Hypothalamus (tissue), 51 donors: Measurements from ENCODE around the gene ARPC1A.
"Not testable (repeated sequence)": the region's sequence is repeated elsewhere in the genome, so short reads cannot be mapped to it uniquely, and the experiment has no call there.

Experiments
- DNase-seq, 51 donors: peaks; one replicate each; lab custom pipeline; 2025; lab: John Stamatoyannopoulos, UW

The ARPC1A gene

DNA sequence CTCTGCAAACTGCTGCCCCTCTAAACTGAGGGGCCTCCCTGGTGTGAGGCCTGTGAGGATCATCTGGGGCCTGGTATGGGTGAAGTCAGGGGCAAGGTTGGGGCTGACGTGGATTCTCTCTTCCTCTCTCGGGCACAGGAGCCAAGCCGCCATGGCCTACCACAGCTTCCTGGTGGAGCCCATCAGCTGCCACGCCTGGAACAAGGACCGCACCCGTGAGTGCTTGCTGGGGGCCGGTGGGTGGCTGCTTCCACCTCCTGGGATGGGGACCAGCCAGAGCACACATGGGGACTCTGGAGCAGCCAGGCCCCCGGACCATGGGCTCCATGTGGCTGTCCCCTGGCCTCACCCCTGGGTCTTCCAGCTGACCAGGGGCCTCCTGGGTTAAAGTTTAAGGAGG lies 59.9 kb downstream of the ARPC1A start:
- no peak for DNase-seq

DNA sequence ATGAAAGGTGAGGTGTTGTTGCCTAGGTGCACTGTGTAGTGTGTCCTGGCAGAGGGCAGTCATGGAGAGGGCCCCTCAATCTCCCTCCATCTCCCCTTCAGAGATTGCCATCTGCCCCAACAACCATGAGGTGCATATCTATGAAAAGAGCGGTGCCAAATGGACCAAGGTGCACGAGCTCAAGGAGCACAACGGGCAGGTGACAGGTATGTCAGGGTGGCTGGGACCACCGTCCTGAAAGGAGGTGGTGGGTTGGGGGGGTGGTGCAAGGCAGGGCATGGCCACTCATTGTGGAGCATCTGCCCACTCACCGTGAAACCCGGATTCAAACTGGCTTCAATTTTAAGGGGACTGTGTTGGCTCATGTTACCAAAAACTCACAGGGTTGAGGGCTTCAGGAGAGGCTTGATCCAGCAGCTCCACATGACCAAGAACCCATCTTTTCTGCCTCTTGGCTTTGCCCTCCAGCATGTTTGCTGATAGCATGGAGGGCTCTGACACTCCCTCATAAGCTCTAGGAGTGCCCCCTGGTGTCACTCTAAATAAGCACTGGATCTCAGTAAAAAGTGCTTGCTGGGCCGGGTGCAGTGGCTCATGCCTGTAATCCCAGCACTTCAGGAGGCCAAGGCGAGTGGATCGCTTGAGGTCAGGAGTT lies 61.0 kb downstream of the ARPC1A start:
- no peak for DNase-seq

DNA sequence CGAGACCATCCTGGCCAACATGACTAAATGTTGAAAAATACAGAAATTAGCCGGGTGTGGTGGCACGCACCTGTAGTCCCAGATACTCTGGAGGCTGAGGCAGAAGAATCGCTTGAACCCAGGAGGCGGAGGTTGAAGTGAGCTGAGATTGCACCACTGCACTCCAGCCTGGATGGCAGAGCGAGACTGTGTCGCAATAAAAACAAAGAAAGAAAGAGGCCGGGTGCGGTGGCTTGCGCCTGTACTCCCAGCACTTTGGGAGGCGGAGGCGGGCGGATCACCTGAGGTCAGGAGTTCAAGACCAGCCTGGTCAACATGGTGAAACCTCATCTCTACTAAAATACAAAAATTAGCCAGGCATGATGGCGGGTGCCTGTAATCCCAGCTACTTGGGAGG lies 61.5 kb downstream of the ARPC1A start:
- DNase-seq, result not testable (repeated sequence)

DNA sequence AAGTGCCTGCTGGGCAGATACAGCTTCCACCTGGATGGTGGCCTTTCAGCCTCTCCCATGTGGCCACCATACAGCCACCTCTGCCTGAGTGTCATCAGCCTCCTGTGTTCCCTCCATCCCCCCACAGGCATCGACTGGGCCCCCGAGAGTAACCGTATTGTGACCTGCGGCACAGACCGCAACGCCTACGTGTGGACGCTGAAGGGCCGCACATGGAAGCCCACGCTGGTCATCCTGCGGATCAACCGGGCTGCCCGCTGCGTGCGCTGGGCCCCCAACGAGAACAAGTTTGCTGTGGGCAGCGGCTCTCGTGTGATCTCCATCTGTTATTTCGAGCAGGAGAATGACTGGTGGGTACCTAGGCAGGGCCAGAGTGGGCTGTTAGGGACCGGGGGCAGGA lies 62.2 kb downstream of the ARPC1A start:
- DNase-seq, result no peak

DNA sequence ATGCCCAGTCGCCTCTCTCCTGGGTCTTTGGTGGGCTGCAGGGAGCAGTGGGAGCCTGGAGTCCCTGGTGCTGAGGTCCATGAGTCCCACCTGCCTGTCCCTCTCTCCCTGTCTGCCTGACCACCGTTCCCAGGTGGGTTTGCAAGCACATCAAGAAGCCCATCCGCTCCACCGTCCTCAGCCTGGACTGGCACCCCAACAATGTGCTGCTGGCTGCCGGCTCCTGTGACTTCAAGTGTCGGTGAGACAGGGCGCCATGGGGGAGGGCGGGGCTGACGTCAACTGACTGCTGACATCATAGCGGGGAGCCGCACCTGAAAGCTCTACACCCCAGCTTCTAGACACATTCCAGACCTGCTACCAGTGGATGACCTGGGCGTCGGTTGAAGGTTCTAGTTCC lies 64.1 kb downstream of the ARPC1A start:
- no peak for DNase-seq

DNA sequence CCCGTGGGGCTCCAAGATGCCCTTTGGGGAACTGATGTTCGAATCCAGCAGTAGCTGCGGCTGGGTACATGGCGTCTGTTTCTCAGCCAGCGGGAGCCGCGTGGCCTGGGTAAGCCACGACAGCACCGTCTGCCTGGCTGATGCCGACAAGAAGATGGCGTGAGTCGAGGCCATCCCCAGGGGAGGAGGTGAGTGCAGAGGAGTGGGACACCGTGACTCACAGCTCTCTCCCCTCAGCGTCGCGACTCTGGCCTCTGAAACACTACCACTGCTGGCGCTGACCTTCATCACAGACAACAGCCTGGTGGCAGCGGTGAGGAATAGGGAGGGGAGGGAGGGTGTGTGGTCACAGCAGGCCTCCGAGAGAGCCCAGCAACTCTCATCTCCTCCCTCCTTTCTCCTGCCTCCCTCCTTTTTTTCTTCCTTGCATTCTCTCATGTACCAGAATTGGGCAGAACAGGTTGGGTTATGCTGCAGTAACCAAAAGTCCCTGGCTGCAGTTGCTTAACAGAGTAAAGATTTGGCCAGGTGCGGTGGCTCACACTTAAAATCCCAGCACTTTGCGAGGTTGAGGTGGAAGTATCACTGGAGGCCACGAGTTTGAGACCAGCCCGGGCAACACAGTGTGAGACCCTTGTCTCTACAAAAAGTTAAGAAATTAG lies 65.4 kb downstream of the ARPC1A start:
- DNase-seq, result no peak

DNA sequence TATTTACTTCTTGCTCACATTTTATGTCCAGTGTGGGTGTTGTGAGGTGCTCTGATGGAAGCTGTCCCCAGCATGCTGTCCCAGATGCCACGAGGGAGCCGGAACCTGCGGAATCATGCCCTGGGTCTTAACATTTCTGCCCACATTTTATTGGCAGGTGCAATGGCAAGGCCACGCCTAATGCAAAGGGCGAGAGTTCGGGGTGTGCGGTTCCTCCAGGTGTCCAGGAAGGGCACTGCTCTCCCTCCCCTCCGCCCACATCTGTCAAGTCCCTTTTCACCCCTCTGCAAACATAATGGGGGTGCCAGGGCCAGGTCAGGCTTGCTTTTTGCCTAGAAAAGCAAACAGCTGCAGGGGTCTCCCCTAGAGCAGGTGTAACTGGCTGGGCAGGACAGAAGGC lies 66.3 kb downstream of the ARPC1A start:
- no peak for DNase-seq

DNA sequence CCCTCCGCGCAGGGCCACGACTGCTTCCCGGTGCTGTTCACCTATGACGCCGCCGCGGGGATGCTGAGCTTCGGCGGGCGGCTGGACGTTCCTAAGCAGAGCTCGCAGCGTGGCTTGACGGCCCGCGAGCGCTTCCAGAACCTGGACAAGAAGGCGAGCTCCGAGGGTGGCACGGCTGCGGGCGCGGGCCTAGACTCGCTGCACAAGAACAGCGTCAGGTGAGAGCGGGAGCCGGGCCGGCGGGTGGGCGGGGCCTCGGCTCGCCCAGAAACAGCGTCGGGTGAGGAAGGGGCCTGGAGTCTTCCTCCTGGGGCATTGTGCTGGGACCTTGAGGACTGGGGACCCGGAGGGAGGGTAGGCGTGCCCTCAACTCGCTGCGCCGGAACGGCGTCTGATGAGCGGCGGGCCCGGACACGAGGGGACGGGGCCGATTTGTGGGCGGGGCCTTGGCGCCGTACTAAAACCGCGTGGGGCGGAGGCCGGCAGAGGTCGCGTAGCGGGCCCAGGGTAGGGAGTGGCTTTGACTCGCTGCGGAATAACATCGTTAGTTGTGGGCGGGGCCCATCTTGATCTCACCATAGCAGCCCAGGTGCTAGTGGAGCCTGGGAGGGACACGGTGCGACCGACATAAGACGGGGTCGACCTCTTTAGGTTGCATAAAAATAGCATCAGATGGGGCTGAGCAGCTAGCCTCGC lies 67.1 kb downstream of the ARPC1A start:
- peak in 30 of 51 donors; percentile 15 to 74 (median 48) for DNase-seq

DNA sequence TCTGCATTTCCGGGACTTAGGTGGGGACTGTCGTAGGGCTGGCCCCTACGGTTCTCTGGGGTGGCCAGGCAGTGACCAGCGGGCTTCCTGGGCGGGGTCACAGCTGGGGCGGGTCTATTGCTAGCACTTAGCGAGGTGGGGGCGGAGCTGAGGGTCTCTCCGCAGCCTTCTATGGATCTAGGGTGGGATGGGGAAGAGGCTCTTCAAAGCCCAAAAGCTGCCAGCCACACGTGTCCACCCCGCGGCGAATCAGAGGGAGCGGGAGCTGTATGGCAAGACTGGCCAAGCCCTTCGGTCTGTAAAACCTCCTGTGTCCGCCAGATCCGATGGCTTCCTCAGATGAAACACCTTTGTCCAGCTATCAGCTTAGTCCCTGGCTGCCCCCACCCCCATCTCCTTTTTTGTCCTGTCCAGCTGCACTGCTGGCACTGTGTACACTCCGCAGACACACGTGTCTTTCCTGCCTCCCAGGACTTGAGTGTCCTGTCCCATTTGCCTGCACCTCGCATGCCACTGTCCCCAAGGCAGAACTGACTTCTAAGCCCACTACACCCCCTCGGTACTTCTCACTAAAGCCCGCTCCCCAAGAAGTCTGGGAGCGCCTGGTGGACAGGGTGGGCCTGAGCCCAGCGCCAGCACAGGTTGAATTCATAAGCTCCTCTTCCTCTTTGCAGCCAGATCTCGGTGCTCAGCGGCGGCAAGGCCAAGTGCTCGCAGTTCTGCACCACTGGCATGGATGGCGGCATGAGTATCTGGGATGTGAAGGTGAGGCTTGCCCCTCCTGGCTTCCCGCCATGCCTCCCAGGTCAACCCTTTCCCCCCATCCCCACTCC lies 67.9 kb downstream of the ARPC1A start:
- DNase-seq, result peak in 17 of 51 donors; percentile 29 to 73 (median 43)

DNA sequence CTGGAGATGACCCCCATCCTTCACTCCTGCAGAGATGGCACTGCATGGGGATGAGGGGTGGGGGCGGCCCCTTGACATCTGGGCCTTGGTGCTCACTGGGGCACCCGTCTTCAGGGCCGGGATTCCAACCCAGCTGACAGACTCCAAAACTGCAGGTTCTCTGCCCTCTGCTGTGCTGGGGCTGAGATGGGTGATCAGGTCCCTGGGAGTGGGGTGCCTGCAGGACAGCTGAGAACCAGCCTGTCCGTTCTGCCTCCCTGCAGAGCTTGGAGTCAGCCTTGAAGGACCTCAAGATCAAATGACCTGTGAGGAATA lies 68.4 kb downstream of the ARPC1A start:
- DNase-seq, result no peak

DNA sequence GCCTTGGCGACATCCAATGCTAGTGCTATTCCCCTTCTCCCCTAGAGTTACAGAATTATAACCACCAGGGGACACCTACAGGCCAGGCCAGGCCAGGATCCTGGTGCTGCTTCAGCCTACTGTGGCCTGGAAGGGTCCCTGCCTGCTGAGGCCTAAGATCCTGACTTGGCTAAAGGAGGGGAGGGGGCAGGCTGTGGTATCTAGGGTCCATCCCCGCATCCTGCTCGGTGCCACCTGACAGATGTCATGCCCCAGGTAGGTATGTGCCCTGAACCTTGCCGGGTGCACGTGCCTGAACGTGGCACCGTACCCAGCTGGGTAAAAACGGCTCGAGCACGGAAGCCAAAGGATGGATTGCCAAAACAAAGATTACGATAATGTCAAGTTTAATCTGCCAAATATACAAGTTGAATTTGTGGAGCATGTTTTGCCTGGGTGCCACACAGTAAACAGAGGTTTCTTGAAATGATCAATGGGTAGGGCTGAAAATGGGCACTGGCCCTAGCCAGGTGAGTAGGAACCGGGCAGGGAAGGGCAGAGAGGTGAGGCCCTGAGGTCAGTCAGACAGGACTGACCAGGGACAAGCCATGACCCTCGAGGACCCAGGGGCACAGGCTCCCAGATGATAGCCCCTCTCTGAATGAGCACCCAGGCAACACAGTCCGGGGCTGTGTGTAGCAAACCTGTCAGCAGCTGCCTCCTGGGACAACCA lies 70.1 kb downstream of the ARPC1A start:
- no peak for DNase-seq

DNA sequence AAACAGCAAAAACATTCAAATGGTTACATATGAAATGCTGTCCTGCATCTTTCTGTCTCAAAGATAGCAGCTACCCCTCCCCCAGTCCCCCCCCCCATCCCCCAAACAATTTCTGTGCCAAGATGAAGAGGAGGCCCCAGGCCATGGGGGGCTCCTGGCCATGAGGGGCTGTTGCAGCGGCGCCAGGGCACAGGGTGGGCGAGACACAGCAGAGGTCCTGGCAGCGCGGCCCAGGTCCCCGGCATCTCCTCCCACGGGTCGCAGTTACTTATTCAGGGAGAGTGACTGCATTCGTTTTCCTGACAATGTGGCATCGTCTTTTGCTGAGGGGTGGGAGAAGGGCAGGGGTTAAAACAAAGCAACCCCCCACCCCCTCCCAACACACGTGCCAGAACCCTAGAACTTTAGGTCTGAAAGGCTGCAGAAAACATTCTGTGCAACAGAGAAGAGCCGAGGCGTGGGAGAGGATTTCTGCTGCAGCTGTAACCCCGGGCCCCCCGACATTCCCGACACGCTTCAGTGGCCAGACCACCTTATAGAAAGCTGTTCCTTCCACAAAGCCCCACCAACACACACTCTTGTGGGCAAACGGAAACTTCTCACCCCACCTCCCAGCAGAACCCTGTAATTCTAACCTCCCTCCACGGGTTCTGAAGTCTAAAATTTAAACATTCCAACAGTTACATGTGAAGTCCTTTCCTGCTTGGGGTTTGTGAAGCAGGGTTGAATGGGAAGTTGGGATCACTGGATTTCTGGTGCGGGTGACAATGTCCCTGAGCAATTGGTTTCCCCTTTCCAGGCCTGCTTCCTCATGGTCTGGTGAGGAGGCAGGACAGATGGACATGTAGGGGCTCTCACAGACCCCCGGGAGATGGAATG lies 71.0 kb downstream of the ARPC1A start:
- no peak for DNase-seq

DNA sequence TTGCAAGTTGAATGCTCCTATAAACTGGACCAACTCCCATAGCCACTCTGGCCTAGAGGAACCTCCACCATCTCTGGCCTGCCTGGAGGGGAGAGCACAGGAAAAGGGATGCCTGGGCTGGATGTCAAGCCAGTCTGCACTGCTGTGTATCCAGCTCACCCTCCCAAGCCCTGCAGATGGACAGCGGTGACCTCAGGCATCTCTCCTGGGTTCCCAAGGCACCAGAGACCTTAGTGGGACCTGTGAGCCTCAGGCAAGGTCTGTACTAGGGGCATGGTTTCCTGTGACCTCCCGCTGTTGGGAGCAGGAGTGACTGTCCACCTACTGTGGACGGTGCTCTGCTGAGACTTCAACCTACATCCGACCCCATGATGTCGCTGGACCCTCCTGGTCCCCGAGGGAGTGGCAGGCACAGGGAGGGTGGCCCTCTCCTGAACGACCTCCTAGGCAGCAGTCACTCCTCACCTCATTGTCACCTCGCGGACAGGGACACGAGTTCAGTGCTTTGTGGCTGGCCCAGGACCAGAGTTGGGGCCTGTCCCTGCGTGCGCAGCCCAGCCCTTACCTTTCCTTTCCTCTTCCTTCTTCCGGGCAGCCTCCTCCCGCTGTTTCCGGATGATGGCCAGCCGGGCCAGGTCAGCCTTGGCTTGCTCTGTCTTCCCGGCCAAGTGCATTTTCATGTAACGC lies 71.7 kb downstream of the ARPC1A start:
- DNase-seq, result no peak

DNA sequence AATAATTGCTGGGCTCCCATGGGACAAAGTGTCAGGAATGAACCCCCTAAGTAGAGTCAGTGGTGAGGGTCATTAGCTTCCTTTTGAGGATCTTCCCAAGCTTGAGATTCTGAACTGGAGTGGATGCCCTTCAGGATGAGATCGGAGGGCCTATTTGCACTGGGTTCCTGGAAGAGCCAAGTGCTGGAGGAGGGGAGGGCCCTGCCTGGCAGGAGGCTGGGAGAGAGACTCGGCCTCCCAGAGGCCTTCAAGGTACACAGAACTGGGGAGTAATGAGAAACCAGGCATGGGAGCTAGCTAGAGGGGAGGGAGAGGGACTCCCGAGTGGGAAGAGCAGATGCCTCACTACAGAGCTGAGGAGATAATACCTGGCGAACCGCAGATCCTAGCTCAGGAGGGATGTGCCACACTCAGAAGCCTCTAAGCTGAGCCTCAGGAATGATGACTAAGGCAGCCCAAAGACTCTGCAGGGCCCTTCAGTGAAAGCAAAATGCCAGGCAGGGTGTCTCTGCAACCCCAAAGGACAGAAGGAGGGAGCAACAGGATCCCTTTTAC lies 73.3 kb downstream of the ARPC1A start:
- no peak for DNase-seq

DNA sequence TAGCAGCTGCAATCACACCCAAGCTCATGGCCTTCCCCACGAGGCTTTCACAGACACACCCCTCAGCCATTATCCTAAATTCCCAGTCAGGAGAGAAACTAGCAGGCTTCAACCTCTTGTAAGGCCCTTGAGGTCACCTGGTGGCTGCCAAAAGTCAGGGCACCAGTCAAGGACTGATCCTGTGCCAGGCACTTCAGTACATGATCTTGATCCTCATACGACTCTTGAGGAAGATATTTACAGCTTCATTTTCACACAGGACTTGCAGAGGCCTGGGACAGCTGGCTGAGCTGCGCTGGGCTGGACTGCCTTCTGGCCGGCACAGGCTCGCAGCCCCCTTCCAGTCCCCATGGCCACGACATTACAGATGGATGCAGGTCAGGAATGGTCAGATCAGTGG lies 73.9 kb downstream of the ARPC1A start:
- no peak for DNase-seq

DNA sequence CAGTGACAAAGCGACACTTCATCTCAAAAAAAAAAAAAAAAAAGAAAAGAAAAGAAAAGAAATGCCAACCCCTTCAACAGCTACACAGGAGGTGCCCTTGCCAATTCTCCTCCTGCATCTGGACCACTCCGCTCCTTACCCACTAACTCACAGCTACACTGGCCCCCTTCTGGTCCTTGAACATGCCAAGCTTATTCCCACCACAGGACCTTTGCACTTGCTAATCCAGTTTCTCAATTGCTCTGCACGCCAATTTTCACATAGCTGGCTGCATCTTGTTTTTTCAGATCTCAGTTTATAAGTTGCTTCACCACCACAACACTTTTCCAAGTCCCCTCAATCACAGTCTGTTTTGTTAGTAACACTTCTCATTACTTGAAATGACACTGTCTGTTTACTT lies 77.2 kb downstream of the ARPC1A start:
- DNase-seq, result no peak

DNA sequence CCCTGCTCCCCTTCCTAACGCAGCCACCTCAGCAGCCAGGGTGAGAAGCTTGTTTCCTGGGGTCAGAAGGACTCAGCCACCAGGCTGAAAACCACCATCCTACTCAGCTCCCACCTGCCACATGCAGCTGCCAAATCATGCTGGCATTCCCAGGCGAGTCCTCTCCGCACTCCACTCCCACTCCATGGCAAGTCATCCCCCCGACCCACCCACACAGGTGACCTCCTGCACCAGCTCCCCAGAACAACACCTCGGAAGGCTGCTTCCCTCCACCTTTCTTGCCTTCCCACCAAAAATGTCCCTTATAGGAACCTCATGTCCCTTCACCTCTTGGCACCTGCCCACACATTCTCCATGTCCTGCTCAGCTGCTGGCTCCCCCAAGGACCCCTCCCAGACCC lies 78.1 kb downstream of the ARPC1A start:
- no peak for DNase-seq

DNA sequence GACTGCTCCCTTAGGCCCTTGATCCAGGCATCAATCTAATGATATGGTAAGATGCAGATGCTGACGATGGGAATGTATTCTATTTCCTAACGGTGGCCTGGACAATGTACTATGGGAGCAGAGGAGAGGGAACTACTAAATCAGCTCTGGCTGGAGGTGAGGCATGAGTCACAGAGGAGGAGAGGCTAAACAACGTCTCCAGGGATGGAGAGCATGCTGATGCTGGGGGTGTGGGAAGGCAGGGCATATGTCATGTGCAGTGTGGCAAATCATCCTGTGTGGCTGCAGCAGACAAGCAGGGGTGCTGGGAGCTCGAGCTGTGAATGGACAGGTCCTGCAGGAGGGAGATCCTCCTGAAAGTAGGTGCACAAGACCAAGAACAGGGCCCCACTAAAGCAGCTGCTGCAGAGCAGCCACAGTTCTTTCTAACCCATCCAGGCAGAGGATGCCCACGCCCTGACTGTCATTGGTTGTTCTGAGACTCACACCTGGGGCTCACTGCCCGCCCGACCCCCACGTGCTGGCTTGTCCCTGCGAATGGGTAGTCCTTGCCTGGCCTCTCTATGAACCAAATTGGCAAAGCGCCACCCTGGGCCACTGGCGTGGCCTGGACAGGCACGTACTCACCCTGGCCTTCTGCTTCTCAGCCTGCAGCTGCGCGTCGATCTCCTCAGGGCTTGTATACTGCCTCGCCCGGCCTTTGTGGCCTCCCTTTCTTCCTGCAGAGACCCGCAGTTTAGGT lies 78.7 kb downstream of the ARPC1A start:
- DNase-seq, result peak in 1 of 51 donors; percentile 17
